ENCODE data around the gene BANP.

- TF ChIP-seq CTCF (conservative IDR thresholded peaks at IDR 0.05 in 1 of 2, IDR thresholded peaks at IDR 0.05 in 1 of 2; ENCODE audit: low read depth in 1 of 2, low read length in 2 of 2) = no peak
- no peak for TF ChIP-seq EZH2 (IDR thresholded peaks at IDR 0.05; ENCODE audit: low read length, missing control alignments)
Measured at GRCh38 chr16:87924811-87925670, 26.2 kb upstream of the BANP start.

Measured in fibroblast of lung (primary cell).